Activated CD8-positive, alpha-beta memory T cell treated with anti-CD3 and anti-CD28 coated beads, Interleukin-2, amount 10 ng/mL, durations not matched to agents 7 days and 5 days (primary cell): ENCODE data around the gene MCC. TPM values are rescaled to one million over a fixed set of nuclear protein-coding genes. Genes with fewer than 3 reads are reported as not detected.

Source experiments
- ATAC-seq: fragments of 150-1000 bp; cut with Tn5 transposase; one replicate; pipeline ENCODE4 v1.10.0; 2021; ENCODE audit warnings: moderate library complexity
- CTCF ChIA-PET: fragments of 350-600 bp; sonication (Branson Sonifier 250); formaldehyde crosslinking; loops from one replicate; lab custom pipeline; 2021; ENCODE audit warnings: antibody characterized with exemption; lab: Charles Lee
- DNase-seq: peaks from one replicate; pipeline ENCODE4 v3.0.0-alpha.2; 2020
- H3K27ac Mint-ChIP-seq: one replicate; pipeline ENCODE4 v1.8.0; 2021; ENCODE audit warnings: mild to moderate bottlenecking, mixed read lengths
- H3K27me3 Mint-ChIP-seq: one replicate; pipeline ENCODE4 v1.8.0; 2021; ENCODE audit warnings: mixed read lengths
- H3K36me3 Mint-ChIP-seq: one replicate; pipeline ENCODE4 v1.8.0; 2021; ENCODE audit warnings: mild to moderate bottlenecking, mixed read lengths
- H3K4me1 Mint-ChIP-seq: one replicate; pipeline ENCODE4 v1.8.0; 2021; ENCODE audit warnings: mixed read lengths
- H3K4me3 Mint-ChIP-seq: one replicate; pipeline ENCODE4 v1.8.0; 2021; ENCODE audit warnings: mild to moderate bottlenecking, moderate library complexity, mixed read lengths
- H3K9me3 Mint-ChIP-seq: one replicate; pipeline ENCODE4 v1.8.0; 2022; ENCODE audit warnings: low read depth, mixed read lengths
- total RNA-seq, 2 experiments: library from RNA; stranded (reverse); gene quantifications; one replicate each; pipeline ENCODE4 v1.2.3, GENCODE V29; 2021

The MCC gene
- total RNA-seq, 2 experiments from 2014 or later: 7.4 to 7.5 TPM

DNA sequence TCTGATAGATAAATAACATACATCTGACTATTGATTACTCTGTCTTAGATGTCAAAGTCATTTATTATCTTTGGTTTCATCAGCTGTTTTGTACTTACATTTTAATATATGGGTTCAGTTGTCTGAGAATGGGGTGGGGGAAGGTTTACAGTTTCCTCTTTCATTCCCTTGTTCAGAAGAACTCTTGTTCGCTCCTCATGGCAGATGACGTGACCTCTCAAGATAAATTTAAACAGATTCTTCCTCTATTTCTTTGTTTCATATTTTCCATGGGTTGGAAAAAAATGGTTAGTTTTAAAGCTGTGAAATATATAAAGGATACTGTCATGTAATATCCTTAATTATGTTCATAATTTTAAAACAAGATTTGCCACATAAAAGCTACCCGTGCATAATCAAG is 114.8 kb downstream of the MCC start:
- CTCF ChIA-PET: interaction anchor here (0.7 to 1.3 kb wide), 2 partner anchors 12 to 60 kb away, joined by 3 to 4 read pairs; no protein-coding TSS in a partner anchor
- Mint-ChIP-seq H3K27me3 (peaks cover 16% of the 10 kb centered on the region), H3K9me3 (no peaks in the 10 kb centered on the region), H3K4me1 (peaks cover 12% of the 10 kb centered on the region), H3K4me3 (no peak overlapping the region), H3K27ac (no peak overlapping the region), H3K36me3 (peaks cover 3% of the 10 kb centered on the region)
- ATAC-seq (no peak), DNase-seq (no peak)

DNA sequence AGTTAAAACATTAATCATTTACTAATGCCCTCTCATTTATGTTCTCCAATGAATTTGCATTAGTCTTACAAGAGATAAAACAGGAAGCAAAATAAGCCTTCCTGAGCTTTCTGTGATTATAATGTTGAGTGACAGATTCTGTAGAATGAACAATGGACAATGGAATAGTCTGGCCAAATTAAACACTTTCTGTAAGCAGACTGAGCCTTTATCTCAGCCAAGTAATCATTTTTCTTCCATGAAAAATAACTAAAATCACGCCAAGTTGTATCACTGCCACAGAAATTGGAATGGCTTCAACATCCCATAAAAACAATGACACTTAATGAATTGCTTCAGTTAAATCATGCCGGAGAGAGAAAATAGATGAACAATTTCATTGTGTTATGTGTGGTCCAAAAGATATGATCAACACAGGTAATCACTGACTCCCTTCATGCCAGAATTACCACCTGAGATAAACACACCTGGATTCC is 116.5 kb downstream of the MCC start:
- Mint-ChIP-seq H3K27ac (no peak overlapping the region), H3K36me3 (peaks cover 3% of the 10 kb centered on the region), H3K4me3 (no peak overlapping the region), H3K27me3 (peaks cover 20% of the 10 kb centered on the region), H3K4me1 (no peaks in the 10 kb centered on the region), H3K9me3 (no peaks in the 10 kb centered on the region)
- ATAC-seq: no peak
- CTCF ChIA-PET: no interaction called here
- no peak for DNase-seq

DNA sequence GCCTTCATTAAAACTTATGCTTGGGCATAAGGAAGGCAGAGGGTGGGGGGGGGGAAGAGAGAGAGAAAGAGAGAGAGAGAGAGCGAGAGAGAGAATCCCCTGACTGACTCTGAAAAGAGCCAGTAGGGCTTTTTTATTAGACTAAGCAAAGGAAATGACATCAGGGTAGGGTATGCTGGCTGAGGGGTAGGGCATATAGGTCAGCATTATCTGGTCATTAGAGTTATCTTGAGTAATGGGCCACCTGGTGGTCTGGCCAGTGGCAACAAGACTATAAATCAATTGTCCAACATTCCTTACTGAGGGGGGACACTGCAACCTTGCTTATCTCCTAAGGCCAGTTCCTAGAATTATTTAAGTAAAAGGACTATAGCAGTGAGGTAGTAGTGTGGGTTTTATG is 120.7 kb downstream of the MCC start:
- DNase-seq (no peak), ATAC-seq (no peak)
- Mint-ChIP-seq H3K4me3 (no peak overlapping the region), H3K4me1 (no peaks in the 10 kb centered on the region), H3K9me3 (peaks cover 8% of the 10 kb centered on the region), H3K36me3 (peaks cover 7% of the 10 kb centered on the region), H3K27me3 (peaks cover 19% of the 10 kb centered on the region), H3K27ac (no peak overlapping the region)
- CTCF ChIA-PET: no interaction called here

DNA sequence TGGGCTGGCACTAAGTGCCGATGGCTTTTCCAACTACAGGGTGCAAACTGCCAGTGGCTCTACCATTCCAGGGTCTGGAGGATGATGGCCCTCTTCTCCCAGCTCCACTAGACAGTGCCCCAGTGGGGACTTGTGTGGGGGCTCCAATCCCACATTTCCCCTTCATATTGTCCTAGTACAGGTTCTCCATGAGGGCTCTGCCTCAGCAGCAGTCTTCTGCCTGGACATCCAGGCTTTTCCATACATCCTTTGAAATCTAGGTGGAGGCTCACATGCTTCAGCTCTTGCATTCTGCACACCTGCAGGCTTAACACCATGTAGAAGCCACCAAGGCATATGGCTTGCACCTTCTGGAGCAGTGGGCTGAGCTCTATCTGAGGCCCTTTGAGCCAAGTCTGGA is 123.8 kb downstream of the MCC start:
- ATAC-seq (no peak), DNase-seq (no peak)
- H3K27ac Mint-ChIP-seq: no peak overlapping the region
- no peaks in the 10 kb centered on the region for H3K4me1 Mint-ChIP-seq
- H3K9me3 Mint-ChIP-seq: peaks cover 8% of the 10 kb centered on the region
- H3K36me3 Mint-ChIP-seq: peaks cover 7% of the 10 kb centered on the region
- peaks cover 14% of the 10 kb centered on the region for H3K27me3 Mint-ChIP-seq
- CTCF ChIA-PET: no interaction called here
- no peak overlapping the region for H3K4me3 Mint-ChIP-seq

DNA sequence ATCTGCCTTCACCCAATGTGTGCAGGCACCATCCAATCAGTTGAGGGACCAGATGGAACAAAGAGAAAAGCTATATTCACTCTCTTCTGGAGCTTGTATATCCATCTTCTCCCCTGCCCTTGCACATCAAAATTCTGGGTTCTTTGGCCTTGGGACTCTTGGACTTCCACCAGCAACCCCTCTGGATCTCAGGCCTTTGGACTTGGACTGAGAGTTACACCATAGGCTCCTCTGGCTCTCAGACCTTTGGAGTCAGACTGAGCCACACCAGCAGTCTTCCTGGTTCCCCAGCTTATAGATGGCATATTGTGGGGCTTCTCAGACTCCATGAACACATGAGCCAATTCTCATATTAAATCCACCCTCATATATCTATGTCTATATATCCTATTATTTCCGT is 126.6 kb downstream of the MCC start:
- DNase-seq: no peak
- H3K4me3 Mint-ChIP-seq: no peak overlapping the region
- H3K27ac Mint-ChIP-seq: no peak overlapping the region
- H3K36me3 Mint-ChIP-seq: peaks cover 7% of the 10 kb centered on the region
- H3K4me1 Mint-ChIP-seq: no peaks in the 10 kb centered on the region
- peaks cover 8% of the 10 kb centered on the region for H3K9me3 Mint-ChIP-seq
- CTCF ChIA-PET: no interaction called here
- no peak for ATAC-seq
- peaks cover 5% of the 10 kb centered on the region for H3K27me3 Mint-ChIP-seq

DNA sequence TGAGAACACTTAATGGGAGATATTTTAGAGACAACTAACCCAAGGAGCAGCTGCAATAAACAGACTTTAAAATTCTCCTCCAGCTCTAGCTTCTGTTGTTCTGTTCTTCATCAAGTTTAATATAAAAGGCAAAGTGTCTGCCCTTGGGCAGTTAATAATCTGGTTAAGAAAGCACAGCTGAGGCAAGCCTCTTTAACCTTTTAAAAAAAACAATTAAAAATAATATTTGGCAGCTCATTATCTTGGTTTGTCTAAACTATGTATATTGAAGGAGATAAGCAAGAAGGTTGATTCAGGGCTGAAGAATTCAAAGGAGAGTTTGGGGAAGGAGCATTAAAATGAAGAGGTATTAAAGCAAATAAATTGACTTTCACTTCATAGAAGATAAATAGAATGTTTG is 128.8 kb downstream of the MCC start:
- H3K36me3 Mint-ChIP-seq: peaks cover 2% of the 10 kb centered on the region
- H3K27me3 Mint-ChIP-seq: peaks cover 3% of the 10 kb centered on the region
- no peak overlapping the region for H3K27ac Mint-ChIP-seq
- no peak overlapping the region for H3K4me3 Mint-ChIP-seq
- H3K9me3 Mint-ChIP-seq: no peaks in the 10 kb centered on the region
- ATAC-seq (no peak), DNase-seq (no peak)
- CTCF ChIA-PET: no interaction called here
- no peaks in the 10 kb centered on the region for H3K4me1 Mint-ChIP-seq

DNA sequence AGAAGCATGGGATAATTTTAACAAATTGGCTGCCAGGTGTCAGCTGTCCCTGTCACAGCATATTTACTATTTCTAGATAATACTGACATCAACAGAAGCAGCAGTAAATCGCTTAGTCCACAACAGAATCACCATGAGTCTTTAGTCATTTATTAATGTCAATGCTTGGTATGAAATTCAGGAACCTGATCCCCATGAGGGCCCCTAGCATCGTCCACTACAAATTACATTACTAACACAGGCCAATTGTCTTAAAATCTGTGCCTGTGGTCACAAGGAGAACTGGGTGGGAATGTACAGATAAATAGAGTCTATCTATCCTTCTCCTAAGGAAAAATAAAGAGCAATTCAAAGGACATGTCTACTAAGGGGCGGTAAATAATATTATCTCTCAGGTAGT is 129.6 kb downstream of the MCC start:
- Mint-ChIP-seq H3K27me3 (peaks cover 3% of the 10 kb centered on the region), H3K36me3 (peaks cover 2% of the 10 kb centered on the region), H3K9me3 (no peaks in the 10 kb centered on the region), H3K4me3 (no peak overlapping the region), H3K4me1 (no peaks in the 10 kb centered on the region), H3K27ac (no peak overlapping the region)
- CTCF ChIA-PET: no interaction called here
- ATAC-seq (no peak), DNase-seq (no peak)

DNA sequence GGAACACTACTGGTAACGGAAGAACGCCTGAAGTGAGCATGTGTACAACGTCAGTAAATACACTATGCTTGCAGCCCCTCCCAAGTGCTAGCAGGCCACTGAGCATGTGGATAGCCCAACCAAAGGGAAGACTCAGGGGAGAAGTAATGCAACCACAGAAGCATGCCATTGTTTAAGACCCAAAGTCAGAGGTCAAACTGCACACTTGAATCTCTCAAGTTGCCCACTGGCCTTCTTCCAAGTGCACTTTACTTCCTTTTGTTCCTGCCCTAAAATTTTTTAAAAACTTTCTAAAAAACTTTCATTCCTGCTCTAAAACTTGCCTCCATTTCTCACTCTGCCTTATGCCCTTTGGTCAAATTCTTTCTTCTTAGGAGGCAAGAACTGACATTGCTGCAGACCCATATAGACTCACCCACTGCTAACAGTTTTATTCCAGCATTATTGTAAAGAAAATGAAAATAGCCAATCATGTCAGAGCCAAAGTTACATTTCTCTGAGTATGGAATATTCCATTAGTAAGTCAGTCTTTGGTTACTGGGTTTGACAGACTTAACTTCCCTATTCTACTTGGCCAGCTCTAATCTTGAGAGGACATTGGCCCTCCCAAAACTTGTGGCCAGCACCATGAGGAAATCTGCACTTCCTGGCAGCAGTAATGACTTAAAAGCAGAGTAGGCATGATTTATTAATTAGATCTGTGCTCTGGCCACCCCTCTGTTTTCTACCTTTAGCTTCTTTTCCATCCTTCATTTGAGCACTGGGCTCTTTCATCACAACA is 130.4 kb downstream of the MCC start:
- Mint-ChIP-seq H3K4me1 (no peaks in the 10 kb centered on the region), H3K4me3 (no peak overlapping the region), H3K27me3 (peaks cover 3% of the 10 kb centered on the region), H3K36me3 (no peaks in the 10 kb centered on the region), H3K9me3 (no peaks in the 10 kb centered on the region), H3K27ac (no peak overlapping the region)
- ATAC-seq (no peak), DNase-seq (no peak)
- CTCF ChIA-PET: no interaction called here

DNA sequence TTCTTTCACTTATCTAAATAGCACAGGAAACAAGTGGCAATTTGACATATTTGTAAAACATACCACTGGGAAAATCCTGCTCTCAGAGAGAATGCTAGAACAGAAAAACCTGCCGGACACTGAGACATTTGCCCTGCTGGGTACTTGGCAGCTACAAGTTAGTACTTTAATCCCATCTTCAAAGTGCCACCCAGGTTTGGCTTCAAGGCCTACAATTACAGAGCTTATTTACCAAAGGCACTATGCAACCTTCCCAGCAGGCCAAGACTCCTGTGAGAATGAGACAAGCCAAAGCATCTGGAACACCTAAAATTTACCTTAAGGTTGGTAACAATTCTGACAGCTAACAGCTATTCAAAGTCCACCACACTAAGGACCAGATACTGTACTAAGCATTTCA is 131.8 kb downstream of the MCC start:
- no peaks in the 10 kb centered on the region for H3K4me1 Mint-ChIP-seq
- no peak overlapping the region for H3K4me3 Mint-ChIP-seq
- no peak overlapping the region for H3K27ac Mint-ChIP-seq
- peaks cover 3% of the 10 kb centered on the region for H3K27me3 Mint-ChIP-seq
- no peak for ATAC-seq
- H3K36me3 Mint-ChIP-seq: no peaks in the 10 kb centered on the region
- CTCF ChIA-PET: interaction anchor here (0.7 to 2.0 kb wide), 4 partner anchors 13 to 360 kb away, joined by 3 to 7 read pairs (median 4); no protein-coding TSS in a partner anchor
- no peaks in the 10 kb centered on the region for H3K9me3 Mint-ChIP-seq
- DNase-seq: no peak

DNA sequence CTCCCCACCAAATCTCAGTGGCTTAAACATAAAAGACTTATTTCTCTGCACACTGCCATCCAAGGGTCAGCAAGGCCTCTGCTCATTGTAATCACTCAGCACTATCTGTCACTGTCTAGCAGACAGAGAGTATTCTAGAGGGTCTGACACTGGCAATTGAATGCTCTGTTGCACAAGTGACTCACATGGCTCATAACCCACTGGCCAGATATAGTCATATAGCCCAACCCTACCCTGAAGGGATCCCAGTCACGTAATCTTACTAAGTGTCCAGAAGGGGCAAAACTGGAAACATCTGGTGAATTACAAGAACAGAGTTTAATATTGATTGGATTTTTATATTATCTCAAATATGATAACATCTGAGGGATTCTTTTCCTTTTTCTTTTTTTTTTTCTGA is 134.2 kb downstream of the MCC start:
- no peaks in the 10 kb centered on the region for H3K9me3 Mint-ChIP-seq

DNA sequence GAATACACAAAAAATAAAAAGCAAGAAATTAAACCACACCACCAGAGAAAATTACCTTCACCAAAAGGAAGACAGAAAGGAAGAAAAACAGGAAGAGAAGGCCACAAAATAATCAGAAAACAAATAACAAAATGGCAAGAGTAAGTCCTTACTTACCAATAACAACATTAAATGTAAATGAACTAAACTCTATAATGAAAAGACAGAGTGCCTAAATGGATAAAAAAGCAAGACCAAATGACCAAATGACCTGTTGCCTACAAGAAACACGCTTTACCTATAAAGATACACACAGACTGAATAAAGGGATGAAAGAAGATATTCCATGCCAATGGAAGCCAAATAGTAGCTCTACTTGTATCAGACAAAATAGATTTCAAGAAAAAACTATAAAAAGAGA is 140.7 kb downstream of the MCC start:
- no peak overlapping the region for H3K4me3 Mint-ChIP-seq
- CTCF ChIA-PET: no interaction called here
- ATAC-seq (no peak), DNase-seq (no peak)
- H3K27ac Mint-ChIP-seq: no peak overlapping the region
- H3K4me1 Mint-ChIP-seq: no peaks in the 10 kb centered on the region
- no peaks in the 10 kb centered on the region for H3K9me3 Mint-ChIP-seq
- no peaks in the 10 kb centered on the region for H3K36me3 Mint-ChIP-seq
- peaks cover 23% of the 10 kb centered on the region for H3K27me3 Mint-ChIP-seq

More for the DNA sequence above, 134.2 kb downstream of the MCC start:
- DNase-seq (no peak), ATAC-seq (no peak)
- Mint-ChIP-seq H3K4me1 (no peaks in the 10 kb centered on the region), H3K27ac (no peak overlapping the region), H3K27me3 (peaks cover 8% of the 10 kb centered on the region), H3K4me3 (no peak overlapping the region), H3K36me3 (no peaks in the 10 kb centered on the region)
- CTCF ChIA-PET: no interaction called here

DNA sequence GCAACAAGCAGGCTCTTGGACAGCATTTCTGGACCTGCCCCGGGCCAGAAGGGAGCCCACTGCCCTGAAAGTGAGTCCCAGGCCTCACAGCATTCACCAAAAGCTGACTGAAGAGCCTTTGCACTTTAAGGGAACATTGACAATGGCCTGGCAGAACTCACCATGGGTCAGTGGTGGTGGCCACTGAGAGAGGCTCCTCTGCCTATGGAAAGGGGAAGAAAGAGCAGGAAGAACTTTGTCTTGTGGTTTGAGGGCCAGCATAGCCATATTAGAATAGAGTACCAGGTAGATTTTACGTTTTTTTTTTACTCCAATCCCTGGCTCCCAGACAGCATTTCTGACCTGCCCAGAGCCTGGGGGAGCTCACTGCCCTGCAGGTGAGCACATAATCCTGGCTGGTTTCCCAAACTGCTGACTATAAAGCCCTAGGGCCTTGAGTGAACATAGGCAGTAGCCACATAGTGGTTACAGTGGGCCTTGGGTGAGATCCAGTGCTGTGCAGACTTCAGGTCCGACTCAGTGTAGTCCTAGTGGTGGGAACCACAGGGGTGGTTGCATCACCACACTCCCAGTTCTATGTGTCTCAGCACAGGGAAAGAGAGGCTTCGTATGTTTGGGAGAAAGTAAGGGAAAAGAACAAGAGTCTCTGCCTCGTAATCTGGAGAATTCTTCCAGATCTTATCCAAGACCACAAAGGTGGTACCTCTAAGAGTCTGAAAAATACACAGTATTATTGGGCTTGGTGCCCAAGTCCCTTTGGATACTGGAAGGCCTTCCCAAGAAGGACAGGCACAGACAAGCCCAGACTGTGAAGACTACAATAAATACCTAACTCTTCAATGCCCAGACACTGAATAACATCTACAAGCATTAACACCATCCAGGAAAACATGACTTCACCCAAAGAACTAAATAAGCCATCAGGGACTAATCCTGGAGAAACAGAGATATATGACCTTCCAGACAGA is 143.0 kb downstream of the MCC start:
- H3K4me3 Mint-ChIP-seq: no peak overlapping the region
- H3K27ac Mint-ChIP-seq: no peak overlapping the region
- H3K4me1 Mint-ChIP-seq: no peaks in the 10 kb centered on the region
- peaks cover 21% of the 10 kb centered on the region for H3K27me3 Mint-ChIP-seq
- DNase-seq (no peak), ATAC-seq (no peak)
- CTCF ChIA-PET: no interaction called here
- H3K9me3 Mint-ChIP-seq: no peaks in the 10 kb centered on the region
- H3K36me3 Mint-ChIP-seq: no peaks in the 10 kb centered on the region

DNA sequence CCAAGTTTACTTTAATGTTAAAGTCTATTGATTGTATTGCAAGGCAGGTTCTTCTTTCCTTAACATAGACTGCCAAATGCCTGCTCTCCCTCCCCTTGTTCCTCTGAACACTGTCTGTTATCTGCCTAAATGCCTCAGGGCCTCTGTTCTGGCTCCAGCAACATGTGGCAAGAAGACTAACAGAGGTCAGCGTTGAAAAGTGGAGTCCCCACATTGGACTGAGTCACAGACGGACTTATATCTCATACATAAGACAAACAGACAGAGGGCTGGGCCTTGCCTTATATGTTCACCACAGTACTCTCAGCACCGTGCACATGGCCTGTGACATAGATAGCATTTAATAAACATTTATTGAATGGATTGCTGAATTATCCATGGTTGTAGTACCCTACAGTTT is 144.9 kb downstream of the MCC start:
- ATAC-seq: no peak
- Mint-ChIP-seq H3K4me3 (no peak overlapping the region), H3K4me1 (no peaks in the 10 kb centered on the region), H3K9me3 (no peaks in the 10 kb centered on the region), H3K27me3 (peaks cover 9% of the 10 kb centered on the region), H3K27ac (no peak overlapping the region), H3K36me3 (no peaks in the 10 kb centered on the region)
- DNase-seq: no peak
- CTCF ChIA-PET: no interaction called here
